Activated CD8-positive, alpha-beta memory T cell treated with anti-CD3 and anti-CD28 coated beads for 1 hour (primary cell): ENCODE results near the gene MTA2.

ENCODE experiments used
- DNase-seq, 2 donors: peaks; one replicate each; pipeline ENCODE4 v3.0.0-alpha.2; 2020; ENCODE audit warnings: low read depth in 1 of 2; ENCODE audit errors: extremely low read depth in 1 of 2

The MTA2 gene

DNA sequence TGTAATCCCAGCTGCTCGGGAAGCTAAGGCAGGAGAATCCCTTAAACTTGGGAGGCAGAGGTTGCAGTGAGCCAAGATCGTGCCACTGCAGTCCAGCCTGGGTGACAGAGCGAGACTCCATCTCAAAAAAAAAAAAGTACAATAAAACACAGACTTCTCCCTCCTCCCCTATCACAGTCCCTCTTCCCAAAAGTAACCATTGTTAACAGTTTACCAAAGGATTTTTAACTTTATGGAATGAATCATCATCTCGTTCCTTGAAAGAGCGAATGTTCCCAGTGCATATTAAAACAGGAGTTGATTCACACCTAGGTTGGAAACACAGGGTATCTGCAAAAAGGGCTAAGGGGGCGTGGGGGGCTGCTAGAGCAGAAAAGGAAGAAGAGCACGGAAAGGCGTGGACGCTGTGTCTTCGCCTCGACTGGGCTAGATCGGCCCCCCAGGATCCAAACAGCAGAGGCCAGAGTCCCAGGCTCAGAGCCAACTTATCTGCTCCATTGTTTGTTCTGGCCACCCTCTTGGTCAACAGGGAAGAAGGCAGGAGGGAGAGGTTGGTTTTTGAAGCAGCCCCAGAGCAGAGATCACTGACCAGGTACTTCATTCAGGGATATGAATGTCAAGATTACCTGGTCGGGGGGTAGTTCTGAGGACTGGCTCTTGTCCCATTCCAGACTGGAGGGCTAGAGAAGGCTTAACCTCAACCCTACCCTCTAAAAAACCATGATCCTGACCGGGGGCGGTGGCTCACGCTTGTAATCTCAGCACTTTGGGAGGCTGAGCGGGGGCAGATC, 52.9 kb downstream of the MTA2 start:
- no peak for DNase-seq

DNA sequence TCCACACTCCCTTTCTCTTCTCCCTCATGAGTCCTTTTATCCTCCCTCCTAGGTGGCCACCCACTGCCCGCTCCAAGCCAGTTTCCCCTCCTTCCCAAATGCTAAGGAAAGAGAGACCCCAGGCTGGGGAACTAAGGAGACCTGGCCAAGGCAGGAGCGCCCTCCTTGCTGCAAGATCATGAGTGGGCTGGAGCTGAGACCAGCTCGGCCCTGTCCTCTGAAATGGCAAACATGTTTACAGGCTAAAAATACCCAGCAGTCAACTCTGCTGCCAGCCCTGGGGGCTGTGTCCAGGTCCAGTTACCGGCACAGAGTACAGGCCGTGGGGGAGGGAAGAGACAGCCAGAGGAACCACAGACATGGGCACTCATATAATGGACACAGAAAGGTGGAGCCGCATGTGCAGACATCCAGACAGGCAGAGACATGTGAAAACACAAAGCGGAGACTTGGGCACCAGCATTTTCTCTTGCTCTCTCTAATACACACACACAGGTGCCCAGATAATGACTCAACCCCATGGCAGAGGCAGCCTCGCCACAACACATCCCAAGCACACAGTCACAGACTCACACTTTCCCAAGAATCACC, 53.9 kb downstream of the MTA2 start:
- DNase-seq = no peak

DNA sequence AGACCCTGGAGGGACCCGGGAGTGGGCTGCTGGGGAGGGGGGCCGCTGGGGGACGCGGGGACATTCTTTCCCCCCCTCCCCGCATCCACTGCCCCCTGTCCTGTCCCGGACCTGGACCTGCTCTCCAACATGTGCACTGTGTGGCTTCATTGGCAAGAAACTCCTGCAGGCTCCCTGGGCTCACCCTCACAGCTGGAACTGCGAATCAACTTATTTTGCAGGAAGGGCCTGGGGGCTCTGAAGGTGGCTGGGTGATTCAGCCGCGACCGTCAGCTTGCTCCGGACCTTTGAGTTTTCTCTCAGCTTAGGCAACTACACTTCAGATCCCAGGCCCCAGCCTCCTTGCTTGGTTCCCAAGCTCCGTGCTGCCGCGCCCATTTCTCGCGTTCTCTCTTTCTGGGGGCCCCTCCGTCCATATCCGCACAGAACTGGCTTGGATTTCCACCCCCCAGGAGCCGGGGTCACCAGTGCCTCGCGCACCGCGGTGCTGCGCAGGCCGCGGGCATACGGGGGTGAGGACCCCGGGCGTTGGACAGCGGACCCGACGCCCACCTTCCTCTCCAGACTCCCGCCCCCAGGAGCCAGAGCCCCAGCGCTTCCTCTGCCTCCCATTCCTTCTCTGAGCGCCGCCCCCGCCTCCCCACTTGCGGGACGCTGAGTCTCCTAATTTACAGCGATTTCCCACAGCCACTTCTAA, 54.6 kb downstream of the MTA2 start:
- no peak for DNase-seq

DNA sequence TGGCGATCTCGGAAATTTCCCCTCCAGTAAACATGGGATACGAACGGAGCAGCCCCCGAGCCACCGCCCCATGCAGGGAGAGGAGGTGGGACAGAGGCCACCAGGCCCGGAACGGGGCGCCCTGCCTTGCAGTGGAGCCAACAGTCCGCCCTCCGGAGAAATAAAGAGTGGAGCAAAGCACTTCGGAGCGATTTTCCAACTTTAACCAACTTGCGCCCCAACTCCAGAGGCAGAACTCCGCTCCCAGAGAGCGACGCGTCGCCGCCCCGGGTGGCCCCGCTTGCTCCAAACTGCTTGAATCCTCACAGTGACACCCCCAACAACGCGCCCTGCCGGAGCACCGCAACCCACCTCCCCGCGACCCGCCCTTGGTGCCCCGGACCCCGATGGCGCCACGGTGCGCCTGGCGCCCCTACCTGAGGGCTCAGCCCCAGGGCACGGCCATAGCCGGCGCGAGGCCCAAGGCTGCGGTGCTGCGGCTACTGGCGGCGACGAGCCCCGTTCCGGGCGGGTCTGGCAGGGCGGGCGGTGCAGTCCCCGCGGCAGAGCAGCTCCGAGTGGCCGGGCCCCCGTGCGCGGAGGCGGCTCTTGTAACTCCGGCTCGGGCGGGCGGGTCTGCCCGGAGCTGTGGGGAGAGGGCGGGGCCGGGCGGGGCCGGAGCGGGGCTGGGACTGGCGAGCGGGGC, 55.3 kb downstream of the MTA2 start, which contains the start of gene AHNAK:
AHNAK (minus strand) TSS at position 563 of the 685 bp plus-strand sequence. CDS start 10,708 bp downstream, outside the sequence.
- peak in 1 of 2 donors; percentile 63 for DNase-seq

DNA sequence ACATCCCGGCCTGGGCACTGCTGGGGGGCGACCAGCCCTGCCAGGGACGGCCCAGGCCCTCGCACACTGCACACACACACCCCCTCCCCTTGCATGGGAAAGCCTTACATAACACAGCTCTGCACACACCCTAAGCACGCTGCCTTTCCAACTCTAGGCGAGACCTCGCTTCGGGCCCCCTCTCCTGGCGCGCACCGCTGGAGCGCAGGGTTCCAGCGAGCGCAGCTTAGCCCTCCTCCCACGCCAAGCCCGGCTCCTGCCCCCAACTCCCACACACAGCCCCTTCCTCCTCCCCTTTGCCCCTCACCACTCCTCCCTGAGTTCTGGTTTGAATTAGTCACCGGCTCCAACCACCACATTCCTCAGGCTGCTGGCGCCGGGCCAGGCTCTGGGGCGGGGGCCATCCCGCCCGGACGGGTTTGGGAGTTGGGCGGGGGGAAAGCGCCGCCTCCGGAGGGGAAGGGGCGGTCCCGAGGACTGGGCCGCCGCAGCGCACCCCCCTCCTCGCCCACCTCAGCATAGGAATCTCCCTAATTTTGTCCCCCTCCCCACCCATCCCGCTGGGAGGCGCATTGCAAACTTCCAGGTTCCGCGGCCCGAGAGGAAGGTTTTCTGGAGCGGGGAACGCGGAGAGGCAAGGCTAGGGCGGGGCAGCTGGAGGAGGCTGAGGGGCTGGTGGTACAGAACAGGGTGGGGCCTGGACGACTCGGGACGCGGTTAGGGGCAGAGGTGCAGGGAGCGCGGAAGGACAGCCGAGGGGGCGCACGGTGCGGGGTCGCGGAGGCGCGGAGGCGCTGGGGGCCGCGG, 56.0 kb downstream of the MTA2 start:
- peak; percentile 43 to 53 for DNase-seq

DNA sequence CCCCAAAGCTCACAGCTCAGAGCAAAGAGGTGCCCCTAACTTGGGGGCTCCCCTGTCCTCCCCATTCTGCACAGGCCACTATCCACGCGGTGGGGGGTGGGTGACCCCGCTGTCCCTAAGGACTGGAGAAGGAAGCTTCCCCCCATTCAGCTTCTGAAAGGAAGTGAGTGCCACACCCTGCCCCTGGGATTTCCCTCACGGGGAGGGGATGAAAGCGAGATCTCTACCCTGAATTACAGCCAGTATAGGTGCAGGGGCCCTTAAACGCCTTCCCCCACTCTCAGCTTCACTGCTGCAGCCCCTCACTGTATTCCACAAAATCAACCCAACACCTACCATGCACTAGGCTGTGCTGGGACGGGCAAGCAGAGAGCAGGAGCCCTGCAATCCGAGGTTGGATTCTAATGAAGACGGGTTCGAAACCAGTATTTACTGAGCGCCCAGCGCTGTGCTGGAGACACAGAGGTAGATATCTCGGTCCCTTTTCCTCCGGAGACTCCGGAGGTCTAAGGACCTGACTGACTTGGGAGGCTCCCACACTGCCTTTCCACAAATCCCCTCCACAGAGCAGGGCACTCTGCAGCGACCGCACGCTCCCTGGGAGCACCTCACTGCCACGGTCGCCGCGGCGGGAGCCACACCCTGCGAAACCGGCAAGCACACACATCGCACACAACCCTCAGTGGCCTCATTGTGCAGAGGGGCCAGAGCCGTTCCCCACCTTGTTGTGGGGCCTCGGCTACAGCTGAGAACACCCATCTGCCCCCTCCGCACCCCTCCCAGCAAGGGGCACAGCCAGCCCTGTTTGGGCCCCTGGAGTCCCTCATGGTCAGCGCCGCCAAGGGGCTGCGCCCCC, 56.9 kb downstream of the MTA2 start:
- DNase-seq = no peak

DNA sequence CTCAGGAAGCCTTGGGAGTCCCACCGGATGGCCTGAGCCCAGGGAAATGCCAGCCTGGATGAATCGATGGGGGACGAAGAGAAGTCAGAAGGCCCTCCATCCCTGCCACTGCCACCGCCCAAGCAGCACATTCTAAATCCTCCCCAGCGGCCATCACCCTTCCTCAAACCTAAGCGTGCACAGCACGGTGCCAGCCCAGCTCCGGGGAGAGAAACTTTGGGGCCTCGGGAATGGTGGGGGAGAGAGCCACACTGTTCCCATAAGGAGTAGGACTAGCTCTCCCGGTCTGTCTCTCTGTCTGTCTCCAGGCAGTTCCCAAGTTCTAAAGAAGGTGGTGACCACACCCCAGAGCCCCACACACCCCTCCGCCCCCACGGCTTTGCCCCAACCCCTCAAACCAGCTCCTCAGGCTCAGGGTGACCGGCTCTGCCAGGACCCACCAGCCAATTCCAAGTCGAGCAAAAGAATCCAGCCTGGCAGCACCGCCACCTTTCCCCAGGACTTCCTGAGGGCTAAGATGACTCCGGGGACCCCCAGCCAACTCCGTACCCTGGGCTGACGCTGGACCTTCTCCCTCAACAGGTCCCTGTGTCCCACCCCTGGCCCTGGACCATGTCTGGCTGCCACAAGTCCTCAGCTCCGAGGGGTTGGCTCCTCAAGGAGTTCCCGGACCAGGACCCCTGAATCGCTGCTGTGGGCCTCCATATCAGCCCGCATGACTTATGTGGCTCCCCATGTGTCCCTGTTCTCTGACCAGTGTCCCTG, 57.8 kb downstream of the MTA2 start:
- no peak for DNase-seq
